Prostate gland (tissue), 2 donors: ENCODE data around the gene ELFN1. TPM values are rescaled to one million over a fixed set of nuclear protein-coding genes. Genes with fewer than 3 reads are reported as not detected.

Experiments
- DNase-seq: peaks from one replicate; pipeline ENCODE4 v3.0.0-alpha.2; 2019; ENCODE audit warnings: low spot score
- H3K27ac ChIP-seq, 2 donors: fragments of 200-600 bp; sonication (generic); 2 replicates each; pipeline ENCODE4 v1.5.1; 2017 to 2019
- H3K27me3 ChIP-seq: fragments of 200-600 bp; sonication (generic); replicated peaks from 2 replicates; pipeline ENCODE4 v1.5.1; 2019; ENCODE audit not compliant: insufficient read depth
- H3K36me3 ChIP-seq, 2 donors: fragments of 200-600 bp; sonication (generic); 1 replicate in 1 of 2; 2 replicates in 1 of 2; pipeline versions ENCODE4 v1.5.1 to v1.8.1; 2017 to 2019
- H3K4me1 ChIP-seq: fragments of 200-600 bp; sonication (generic); replicated peaks from 2 replicates; pipeline ENCODE4 v1.5.1; 2019
- H3K4me3 ChIP-seq, 2 donors: fragments of 200-600 bp; sonication (generic); 2 replicates each; pipeline ENCODE4 v1.5.1; 2017 to 2019
- H3K9me3 ChIP-seq: fragments of 200-600 bp; sonication (generic); 2 replicates; pipeline ENCODE4 v1.5.1; 2017
- POLR2A ChIP-seq: fragments of 450-650 bp; IDR thresholded peaks from one replicate; pipeline ENCODE4 v1.6.1; 2016; ENCODE audit warnings: antibody characterized with exemption, mild to moderate bottlenecking
- POLR2AphosphoS5 ChIP-seq: sonication (generic); formaldehyde crosslinking; IDR thresholded peaks from one replicate; pipeline ENCODE4 v1.6.1; 2017; ENCODE audit warnings: antibody characterized with exemption
- WGBS: methylation state at CpG from one replicate; pipeline ENCODE4 v1.1.5; 2018; 5-methylcytosine and 5-hydroxymethylcytosine counted together
- intact Hi-C: fragments of 100-400 bp; cut with DNase I; formaldehyde crosslinking; loops from one replicate; pipeline ENCODE4 v1.14.2; 2022
- total RNA-seq, 2 donors: library from RNA; depleted of rRNA; stranded (reverse); fragments of >200 nt; gene quantifications; one replicate each; pipeline ENCODE4 v1.1.0, GENCODE V29; 2016
- TF ChIP-seq, protein P1 (sequence below), 4 experiments: fragments of 200-600 bp in 2 of 4; fragments of 450-650 bp in 2 of 4; sonication (generic) in 2 of 4; IDR thresholded peaks; 1 replicate in 3 of 4; 2 replicates in 1 of 4; pipeline ENCODE4 v1.5.1; 2016 to 2019; ENCODE audit warnings: antibody characterized with exemption in 4 of 4, mild to moderate bottlenecking in 2 of 4, moderate library complexity in 2 of 4

The ELFN1 gene
- total RNA-seq, 2 donors from 2014 or later: 2.0 to 3.0 TPM

DNA sequence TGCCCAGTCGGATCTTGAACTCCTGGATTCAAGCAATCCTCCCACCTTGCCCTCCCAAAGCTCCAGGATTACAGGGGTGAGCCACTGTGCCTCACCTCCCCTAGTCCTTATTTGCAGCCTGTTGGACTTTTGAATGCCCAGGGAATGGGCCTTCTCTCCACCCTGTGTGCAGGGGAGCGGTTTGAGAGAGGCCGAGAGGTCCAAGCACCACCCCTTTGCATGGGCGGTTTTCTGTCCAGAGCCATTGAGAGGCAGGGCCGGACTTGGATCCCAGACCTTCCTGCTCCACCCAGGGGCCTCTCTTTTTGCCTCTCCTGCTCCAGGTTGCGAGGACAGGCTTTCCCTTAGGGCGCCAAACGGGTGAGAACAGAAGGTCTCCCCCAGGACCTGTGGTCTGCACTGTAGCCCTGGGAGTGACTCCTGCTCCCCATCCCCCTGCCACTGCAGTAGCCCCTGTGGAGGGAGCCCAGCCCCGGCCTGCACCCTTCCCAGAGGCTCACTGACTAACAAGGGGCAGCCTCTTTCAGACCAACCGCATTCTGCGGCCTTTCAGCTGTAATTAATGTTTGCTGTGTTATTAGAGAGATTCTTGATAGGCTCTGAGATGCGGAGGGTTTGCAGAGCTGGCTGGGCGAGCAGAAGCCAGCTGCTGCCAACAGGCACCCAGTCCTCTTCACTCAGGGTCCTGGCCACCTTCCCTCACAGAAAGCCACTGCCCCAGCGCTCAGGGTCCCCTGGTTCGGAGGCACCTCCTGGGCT lies 57.9 kb downstream of the ELFN1 start:
- no peak for DNase-seq
- Histone ChIP-seq H3K4me1 (no peaks in the 10 kb centered on the region), H3K27ac (no peak overlapping the region), H3K27me3 (peaks cover 4% of the 10 kb centered on the region), H3K4me3 (no peak overlapping the region), H3K9me3 (no peaks in the 10 kb centered on the region), H3K36me3 (no peaks in the 10 kb centered on the region)
- intact Hi-C loops: no loop called here
- 93% methylated on average over 12 of the region's 15 CpGs for WGBS
- TF ChIP-seq POLR2A (no peak), POLR2AphosphoS5 (no peak)
- TF ChIP-seq, protein P1, sequence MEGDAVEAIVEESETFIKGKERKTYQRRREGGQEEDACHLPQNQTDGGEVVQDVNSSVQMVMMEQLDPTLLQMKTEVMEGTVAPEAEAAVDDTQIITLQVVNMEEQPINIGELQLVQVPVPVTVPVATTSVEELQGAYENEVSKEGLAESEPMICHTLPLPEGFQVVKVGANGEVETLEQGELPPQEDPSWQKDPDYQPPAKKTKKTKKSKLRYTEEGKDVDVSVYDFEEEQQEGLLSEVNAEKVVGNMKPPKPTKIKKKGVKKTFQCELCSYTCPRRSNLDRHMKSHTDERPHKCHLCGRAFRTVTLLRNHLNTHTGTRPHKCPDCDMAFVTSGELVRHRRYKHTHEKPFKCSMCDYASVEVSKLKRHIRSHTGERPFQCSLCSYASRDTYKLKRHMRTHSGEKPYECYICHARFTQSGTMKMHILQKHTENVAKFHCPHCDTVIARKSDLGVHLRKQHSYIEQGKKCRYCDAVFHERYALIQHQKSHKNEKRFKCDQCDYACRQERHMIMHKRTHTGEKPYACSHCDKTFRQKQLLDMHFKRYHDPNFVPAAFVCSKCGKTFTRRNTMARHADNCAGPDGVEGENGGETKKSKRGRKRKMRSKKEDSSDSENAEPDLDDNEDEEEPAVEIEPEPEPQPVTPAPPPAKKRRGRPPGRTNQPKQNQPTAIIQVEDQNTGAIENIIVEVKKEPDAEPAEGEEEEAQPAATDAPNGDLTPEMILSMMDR (IDR thresholded peaks at IDR 0.05): no peak

DNA sequence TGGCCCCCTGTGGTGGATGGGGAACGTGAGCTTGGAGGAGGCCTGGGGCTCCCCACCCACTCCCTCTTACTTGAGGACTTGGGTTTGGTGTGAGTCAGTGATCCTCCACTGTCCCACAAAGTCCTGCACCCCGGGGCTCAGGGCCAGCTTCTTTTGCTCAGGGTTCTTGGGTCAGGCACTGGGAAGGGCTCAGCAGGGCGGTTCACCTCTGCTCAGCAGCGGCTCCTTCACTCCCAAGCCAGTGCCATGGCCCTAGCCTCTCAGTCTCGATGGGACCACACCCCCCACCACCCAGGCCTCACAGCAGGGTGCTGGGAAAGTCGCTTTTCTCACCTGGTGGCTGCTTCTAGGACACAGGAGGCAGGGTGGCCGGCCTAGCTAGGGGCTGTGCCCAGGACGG lies 59.1 kb downstream of the ELFN1 start:
- H3K27me3 ChIP-seq: peaks cover 4% of the 10 kb centered on the region
- H3K9me3 ChIP-seq: no peaks in the 10 kb centered on the region
- WGBS: 98% methylated on average over 8 of the region's 8 CpGs
- H3K4me1 ChIP-seq: no peaks in the 10 kb centered on the region
- no peak overlapping the region for H3K4me3 ChIP-seq
- TF ChIP-seq POLR2AphosphoS5 (no peak), POLR2A (no peak)
- TF ChIP-seq, protein P1 (IDR thresholded peaks at IDR 0.05): no peak
- no peak for DNase-seq
- H3K36me3 ChIP-seq: no peaks in the 10 kb centered on the region
- H3K27ac ChIP-seq: no peak overlapping the region
- intact Hi-C loops: no loop called here

DNA sequence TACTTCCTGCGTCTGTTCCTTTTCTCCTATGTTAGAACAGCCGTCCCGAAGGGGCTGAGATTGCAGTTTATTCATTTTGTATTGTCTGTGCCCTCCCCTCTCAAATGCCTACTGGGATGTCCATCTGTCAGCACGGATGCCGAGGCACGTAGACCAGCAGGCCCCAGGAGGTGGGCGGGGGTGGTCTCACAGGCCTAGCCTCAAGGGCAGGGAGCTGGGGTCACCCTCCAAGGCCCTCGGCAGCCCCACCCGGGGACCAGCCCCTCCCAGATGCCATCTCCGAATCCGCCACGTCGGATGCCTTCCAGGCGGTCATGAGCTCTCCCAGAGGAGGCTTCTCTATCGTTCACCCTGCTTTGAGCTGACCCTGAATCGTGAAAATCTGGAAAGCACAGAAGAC lies 59.7 kb downstream of the ELFN1 start:
- Histone ChIP-seq H3K27ac (no peak overlapping the region), H3K36me3 (no peaks in the 10 kb centered on the region), H3K4me1 (no peaks in the 10 kb centered on the region), H3K9me3 (no peaks in the 10 kb centered on the region), H3K4me3 (no peak overlapping the region), H3K27me3 (peaks cover 4% of the 10 kb centered on the region)
- TF ChIP-seq, protein P1 (IDR thresholded peaks at IDR 0.05): no peak
- no peak for TF ChIP-seq POLR2AphosphoS5
- TF ChIP-seq POLR2A: no peak
- 96% methylated on average over 16 of the region's 16 CpGs for WGBS
- no peak for DNase-seq
- intact Hi-C loops: no loop called here

DNA sequence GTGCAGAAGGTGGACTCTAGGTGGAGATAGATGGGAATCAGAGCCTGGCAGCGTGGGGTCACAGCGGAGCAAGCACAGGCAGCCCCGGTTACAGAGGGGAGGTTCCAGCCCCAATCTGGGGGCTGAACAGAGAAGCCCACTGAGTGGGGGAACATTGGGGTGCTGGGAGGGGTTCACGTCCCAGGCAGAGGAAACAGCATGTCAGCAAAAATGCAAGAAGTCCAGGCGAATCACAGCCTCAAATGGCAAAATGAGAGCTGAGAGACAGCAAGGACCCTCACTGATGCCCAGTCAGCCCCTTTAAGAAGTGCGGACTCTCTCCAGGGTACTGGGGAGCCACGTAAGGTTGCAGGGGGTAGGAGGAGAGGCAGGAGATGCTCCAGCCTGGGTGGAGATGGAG lies 62.0 kb downstream of the ELFN1 start:
- no peak for DNase-seq
- TF ChIP-seq, protein P1 (IDR thresholded peaks at IDR 0.05): no peak
- TF ChIP-seq POLR2A (no peak), POLR2AphosphoS5 (no peak)
- no peaks in the 10 kb centered on the region for H3K27me3 ChIP-seq
- no peaks in the 10 kb centered on the region for H3K36me3 ChIP-seq
- no peak overlapping the region for H3K4me3 ChIP-seq
- WGBS: 94% methylated on average over 7 of the region's 7 CpGs
- no peak overlapping the region for H3K27ac ChIP-seq
- no peaks in the 10 kb centered on the region for H3K4me1 ChIP-seq
- H3K9me3 ChIP-seq: no peaks in the 10 kb centered on the region
- intact Hi-C loops: no loop called here

DNA sequence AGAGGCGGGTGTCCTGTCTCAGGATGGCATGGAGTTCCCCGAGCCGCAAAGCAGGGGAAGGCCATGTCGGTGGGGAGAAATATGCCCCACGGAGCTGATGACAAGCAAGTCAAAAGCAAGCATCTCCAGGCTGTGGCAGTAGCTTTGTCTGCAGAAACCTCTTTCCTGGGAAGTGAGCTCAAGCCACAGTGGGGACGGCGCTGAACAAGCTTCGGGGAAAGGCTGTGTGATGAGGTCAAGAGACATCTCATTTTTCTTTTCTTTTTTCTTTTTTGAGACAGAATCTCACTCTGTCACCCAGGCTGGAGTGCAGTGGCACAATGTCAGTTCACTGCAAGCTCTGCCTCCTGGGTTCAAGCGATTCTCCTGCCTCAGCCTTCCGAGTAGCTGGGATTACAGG lies 62.6 kb downstream of the ELFN1 start:
- Histone ChIP-seq H3K9me3 (no peaks in the 10 kb centered on the region), H3K4me1 (no peaks in the 10 kb centered on the region), H3K4me3 (no peak overlapping the region), H3K36me3 (no peaks in the 10 kb centered on the region), H3K27ac (no peak overlapping the region), H3K27me3 (no peaks in the 10 kb centered on the region)
- intact Hi-C loops: no loop called here
- TF ChIP-seq, protein P1 (IDR thresholded peaks at IDR 0.05): no peak
- no peak for TF ChIP-seq POLR2AphosphoS5
- TF ChIP-seq POLR2A: no peak
- no peak for DNase-seq
- 82% methylated on average over 10 of the region's 10 CpGs for WGBS
